T-helper 2 cell treated with Interferon-gamma antibody and Interleukin-4, amounts not matched to agents 100 ng/mL and 5 ng/mL, for 36 hours (primary cell): Measurements from ENCODE around the gene ALDH3B2. TPM values are rescaled to one million over a fixed set of nuclear protein-coding genes. Genes with fewer than 3 reads are reported as not detected.
"Not testable (repeated sequence)": the region's sequence is repeated elsewhere in the genome, so short reads cannot be mapped to it uniquely, and the experiment has no call there.

ENCODE experiments used
- intact Hi-C: fragments of 100-400 bp; cut with micrococcal nuclease; formaldehyde crosslinking; loops from one replicate; pipeline ENCODE4 v1.15.1; 2023
- total RNA-seq: library from RNA; stranded (reverse); gene quantifications from 2 replicates; pipeline ENCODE4 v1.2.3, GENCODE V29; 2022

The ALDH3B2 gene
- total RNA-seq, 1 donor from 2014 or later = not detected

DNA sequence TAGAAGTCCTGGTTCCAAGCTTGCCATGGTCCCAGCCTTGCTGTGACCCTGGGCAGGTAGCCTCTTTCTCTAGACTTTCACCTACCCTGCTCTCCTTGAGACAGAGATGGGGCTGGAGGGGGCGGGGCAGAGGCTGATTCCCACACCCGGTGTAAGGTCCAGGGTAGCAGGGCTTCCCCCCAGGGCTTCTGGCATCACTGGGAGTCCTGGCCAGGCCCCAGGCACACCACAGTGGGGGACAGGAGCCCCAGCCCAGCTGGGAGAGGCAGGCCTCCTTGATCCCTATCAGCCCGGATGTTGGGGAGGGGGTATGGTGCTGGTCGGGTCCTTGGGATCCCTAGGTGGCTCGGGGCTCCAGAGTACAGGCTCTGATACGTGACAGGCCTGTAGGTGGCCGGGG, 43.0 kb downstream of the ALDH3B2 start:
- intact Hi-C loops = no loop called here

- intact Hi-C loops = no loop called here
Measured at GRCh38 chr11:67630943-67631331, 43.5 kb downstream of the ALDH3B2 start.

DNA sequence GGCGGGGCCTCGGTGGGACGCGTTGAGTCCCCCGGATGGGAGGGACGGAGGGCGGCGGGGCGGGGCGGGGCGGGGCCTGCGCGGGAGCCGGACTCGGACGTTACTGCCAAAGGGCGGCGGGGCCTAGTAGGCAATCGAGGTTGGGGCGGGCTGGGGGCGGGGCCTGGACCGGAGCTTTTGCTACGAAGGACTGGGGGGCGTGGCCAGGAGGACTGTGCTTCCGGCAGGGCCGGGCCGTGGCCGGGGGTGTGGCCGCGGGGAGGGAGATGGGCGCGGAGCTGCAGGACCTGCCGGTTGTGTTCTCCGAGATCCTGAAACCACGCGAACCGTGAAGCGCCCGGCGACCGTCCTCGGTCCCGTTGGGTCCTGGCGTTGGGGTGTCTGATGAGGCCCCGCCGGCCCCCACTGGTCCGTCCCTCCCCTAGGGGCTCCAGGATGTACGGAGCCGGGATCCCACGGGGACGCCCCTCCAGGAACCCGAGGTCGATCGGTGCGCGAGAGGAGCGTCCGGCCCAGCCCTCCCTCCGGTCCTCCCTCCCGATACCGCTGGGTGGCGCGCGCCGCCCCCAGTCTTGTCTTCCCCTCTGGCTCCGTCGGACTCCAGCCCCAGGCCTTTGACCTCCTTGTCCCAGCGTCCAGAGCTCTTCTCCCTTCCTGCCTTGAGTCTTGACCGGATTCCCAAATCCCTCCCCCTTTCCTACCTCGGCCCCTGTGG, 44.0 kb downstream of the ALDH3B2 start:
- intact Hi-C loops = no loop called here

GRCh38 chr11:67629386-67630227, 44.8 kb downstream of the ALDH3B2 start, which contains the start of gene NUDT8:
TSS of gene NUDT8 (minus strand) at chr11:67629937. CDS start at chr11:67629911, 26 bp downstream.
- intact Hi-C loops = loop anchor here (1.0 to 2.0 kb wide), 3 partner anchors 15 to 30 kb away; partner anchors contain the start of gene NDUFV1

DNA sequence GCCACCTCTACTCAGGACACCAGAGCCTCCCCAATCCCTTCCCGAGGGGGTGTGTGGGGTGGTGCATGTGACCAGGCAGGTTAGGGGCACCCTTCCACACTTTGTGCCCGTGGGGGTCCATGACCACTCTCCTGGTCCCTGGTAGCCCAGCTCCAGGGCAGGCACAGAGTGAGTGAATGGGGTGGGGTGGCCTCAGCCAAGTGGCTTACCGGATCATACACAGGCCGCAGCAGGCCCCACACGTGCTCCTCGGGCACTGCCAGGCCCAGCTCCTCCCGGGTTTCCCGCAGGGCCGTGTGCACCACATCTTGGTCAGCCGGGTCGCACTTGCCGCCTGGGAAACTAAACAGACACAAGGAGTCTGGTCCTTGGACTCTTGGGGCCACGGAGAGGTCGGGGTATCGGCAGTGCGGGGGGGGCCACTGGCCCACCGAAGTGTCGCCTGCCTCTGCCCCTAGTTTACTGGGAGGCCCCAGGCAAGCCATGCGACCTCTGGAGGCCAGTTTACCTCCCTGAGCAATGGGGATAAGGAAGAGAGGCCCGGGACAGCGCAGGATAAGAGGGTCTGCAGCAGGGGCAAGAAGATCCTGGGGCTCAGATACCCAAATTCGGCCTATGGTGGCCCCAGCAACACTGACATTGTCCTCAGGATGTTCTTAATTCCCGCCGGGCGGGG, 45.6 kb downstream of the ALDH3B2 start:
- intact Hi-C loops = loop anchor here (1.0 to 2.0 kb wide), 3 partner anchors 15 to 30 kb away; partner anchors contain the start of gene NDUFV1

GRCh38 chr11:67627812-67628624, 46.4 kb downstream of the ALDH3B2 start:
- intact Hi-C loops = loop anchor here (2.0 kb wide), 1 partner anchor 21 kb away; the partner anchor contains the start of gene NDUFV1

DNA sequence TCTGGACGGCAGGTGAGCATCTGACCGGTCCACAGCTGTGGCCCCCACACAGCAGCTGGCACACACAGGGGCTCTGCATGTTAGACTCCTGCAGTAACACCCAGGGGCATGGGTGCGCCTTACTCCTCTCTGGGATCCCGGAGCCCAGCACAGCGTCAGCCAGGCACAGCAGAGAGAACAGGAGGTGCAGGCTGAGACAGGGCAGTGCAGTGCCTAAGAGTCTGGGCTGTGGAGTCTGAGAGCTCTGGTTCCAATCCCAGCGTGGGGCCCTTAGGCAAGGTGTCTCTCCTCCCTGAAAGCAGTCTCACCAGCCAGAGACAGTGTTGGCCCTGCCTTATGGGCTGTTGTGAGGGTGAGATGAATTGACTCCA, 47.0 kb downstream of the ALDH3B2 start:
- intact Hi-C loops = no loop called here

- intact Hi-C loops = no loop called here
Measured at GRCh38 chr11:67626970-67627369, 47.5 kb downstream of the ALDH3B2 start.

DNA sequence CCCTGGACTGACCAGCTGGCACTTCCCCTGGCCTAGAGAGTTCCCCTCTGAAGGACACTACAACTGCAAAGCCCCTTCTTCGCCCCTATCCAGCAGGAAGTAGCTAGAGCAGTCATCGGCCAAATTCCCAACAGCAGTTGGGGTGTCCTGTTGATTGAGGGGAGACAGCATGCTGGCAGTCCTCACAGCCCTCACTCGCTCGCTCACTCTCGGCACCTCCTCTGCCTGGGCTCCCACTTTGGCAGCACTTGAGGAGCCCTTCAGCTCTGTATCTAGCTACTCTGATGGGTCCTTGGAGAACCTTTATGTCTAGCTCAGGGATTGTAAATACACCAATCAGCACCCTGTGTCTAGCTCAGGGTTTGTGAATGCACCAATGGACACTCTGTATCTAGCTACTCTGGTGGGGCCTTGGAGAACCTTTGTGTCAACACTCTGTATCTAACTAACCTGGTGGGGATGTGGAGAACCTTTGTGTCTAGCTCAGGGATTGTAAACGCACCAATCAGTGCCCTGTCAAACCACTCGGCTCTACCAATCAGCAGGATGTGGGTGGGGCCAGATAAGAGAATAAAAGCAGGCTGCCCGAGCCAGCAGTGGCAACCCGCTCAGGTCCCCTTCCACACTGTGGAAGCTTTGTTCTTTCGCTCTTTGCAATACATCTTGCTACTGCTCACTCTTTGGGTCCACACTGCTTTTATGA, 48.1 kb downstream of the ALDH3B2 start:
- intact Hi-C loops = not testable (repeated sequence)

GRCh38 chr11:67623795-67624194, 50.6 kb downstream of the ALDH3B2 start:
- intact Hi-C loops = not testable (repeated sequence)

- intact Hi-C loops = not testable (repeated sequence)
Measured at GRCh38 chr11:67622905-67623304, 51.5 kb downstream of the ALDH3B2 start.

DNA sequence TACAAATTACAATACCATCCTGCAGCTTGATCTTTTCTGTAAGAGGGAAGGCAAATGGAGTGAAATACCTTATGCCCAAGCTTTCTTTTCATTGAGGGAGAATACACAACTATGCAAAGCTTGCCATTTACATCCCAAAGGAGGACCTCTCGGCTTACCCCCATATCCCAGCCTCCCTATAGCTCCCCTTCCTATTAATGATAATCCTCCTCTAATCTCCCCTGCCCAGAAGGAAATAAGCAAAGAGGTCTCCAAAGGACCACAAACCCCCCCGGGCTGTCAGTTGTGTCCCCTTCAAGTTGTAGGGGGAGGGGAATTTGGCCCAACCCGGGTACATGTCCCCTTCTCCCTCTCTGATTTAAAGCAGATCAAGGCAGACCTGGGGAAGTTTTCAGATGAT, 52.5 kb downstream of the ALDH3B2 start:
- intact Hi-C loops = not testable (repeated sequence)

GRCh38 chr11:67620621-67621020, 53.8 kb downstream of the ALDH3B2 start:
- intact Hi-C loops = not testable (repeated sequence)

DNA sequence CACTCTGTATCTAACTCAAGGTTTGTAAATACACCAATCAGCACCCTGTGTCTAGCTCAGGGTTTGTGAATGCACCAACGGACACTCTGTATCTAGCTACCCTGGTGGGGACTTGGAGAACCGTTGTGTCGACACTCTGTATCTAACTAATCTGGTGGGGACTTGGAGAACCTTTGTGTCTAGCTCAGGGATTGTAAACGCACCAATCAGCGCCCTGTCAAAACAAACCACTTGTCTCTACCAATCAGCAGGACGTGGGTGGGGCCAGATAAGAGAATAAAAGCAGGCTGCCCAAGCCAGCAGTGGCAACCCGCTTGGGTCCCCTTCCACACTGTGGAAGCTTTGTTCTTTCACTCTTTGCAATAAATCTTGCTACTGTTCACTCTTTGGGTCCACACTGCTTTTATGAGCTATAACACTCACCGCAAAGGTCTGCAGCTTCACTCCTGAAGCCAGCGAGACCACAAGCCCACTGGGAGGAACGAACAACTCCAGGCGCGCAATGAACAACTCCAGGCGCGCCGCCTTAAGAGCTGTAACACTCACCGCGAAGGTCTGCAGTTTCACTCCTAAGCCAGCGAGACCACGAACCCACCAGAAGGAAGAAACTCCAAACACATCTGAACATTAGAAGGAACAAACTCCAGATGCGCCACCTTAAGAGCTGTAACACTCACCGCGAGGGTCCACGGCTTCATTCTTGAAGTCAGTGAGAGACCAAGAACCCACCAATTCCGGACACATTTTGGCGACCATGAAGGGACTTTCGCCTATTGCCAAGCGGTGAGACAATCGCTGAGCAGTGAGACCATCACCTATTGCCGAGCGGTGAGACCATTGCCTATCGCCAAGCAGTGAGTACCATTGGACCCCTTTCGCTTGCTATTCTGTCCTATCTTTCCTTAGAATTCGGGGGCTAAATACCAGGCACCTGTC, 54.5 kb downstream of the ALDH3B2 start:
- intact Hi-C loops = not testable (repeated sequence)

DNA sequence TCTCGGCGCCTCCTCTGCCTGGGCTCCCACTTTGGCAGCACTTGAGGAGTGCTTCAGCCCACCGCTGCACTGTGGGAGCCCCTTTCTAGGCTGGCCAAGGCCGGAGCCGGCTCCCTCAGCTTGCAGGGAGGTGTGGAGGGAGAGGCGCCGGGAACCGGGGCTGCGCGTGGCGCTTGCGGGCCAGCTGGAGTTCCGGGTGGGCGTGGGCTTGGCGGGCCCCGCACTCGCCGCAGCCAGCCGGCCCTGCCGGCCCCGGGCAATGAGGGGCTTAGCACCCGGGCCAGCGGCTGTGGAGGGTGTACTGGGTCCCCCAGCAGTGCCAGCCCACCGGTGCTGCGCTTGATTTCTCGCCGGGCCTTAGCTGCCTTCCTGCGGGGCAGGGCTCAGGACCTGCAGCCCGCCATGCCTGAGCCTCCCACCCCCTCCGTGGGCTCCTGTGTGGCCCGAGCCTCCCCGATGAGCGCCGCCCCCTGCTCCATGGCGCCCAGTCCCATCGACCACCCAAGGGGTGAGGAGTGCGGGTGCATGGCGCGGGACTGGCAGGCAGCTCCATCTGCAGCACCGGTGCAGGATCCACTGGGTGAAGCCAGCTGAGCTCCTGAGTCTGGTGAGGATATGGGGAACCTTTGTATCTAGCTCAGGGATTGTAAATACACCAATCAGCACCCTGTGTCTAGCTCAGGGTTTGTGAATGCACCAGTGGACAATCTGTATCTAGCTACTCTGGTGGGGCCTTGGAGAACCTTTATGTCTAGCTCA, 55.3 kb downstream of the ALDH3B2 start:
- intact Hi-C loops = not testable (repeated sequence)

DNA sequence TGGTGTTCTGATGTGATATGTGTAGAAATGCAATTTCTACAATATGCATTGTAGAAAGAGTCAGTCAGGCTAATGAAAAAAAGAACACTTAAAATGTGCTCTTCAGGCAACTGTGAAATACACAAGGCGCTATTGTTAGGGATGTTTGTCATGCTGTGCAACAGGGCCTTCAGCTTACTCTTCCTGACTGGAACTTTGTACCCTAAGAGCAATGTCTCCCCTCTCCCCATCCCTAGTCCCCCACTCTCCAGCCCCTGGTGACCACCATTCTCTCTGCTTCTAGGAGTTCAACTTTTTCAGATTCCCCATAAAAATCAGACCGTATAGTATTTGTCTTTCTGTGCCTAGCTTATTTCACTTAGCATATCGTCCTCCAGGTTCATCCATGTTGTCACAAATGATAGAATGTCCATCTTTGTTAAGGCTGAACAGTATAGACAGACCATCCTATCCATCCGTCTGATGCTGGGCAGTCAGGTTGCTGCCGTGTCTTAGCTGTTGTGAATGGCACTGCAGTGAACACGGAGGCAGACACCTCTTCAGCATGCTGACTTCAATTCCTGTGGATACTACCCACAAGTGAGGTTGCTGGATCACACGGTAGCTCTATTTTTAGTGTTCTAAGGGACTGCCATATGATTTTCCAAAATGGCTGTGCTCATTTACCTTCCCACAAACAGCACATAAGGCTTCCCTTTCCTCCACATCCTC, 57.0 kb downstream of the ALDH3B2 start:
- intact Hi-C loops = no loop called here

DNA sequence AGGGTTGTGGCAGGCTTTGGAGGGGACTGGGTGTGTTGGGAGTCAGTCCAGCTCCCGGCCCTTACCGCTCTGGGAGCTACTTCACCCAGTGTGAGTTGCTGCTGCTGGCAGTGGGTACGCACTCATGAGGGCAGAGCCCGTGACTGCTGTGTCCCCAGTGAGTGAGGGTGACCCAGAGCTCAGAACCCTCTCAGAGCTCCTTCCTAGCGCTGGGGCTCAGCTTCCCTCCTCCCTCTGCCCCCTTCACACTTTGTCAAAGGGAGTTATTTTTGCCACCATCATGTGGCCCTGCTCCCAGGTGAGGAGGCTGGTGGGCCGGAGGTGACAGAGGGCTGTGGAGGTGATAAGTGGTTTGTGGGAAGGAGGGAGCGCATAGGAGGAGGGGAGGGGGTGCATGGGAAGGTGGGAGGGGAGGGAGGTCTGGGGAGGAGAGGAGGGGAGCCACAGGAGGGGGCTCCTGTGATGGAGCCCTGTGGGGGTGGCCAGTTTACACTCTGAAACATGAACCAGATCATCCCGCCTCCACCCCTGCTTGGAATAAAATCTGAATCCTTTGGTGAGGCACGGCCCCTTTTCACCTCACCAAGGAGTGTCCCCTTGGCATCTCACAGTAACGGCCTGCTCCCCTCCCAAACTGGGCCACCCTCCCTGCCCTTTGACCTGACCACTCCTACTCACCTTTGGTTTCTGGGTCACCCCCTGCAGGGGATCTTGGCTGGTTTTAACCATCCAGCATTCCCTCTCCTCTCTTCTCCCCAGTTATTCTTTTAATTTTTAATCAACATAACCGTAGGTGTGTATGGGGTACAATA, 57.8 kb downstream of the ALDH3B2 start:
- intact Hi-C loops = no loop called here
